HCT116 (cell line): ENCODE results near the gene DCUN1D2. TPM values are rescaled to one million over a fixed set of nuclear protein-coding genes. Genes with fewer than 3 reads are reported as not detected.
A peak's percentile ranks its signal among the peaks of the same experiment; 100 is the strongest.

Experiments
- ATAC-seq: fragments of 200-7000 bp; cut with Tn5 transposase; 2 replicates; pipeline ENCODE4 v1.9.1; 2020; ENCODE audit warnings: mild to moderate bottlenecking, moderate library complexity
- BruUV-seq: library from RNA; stranded (reverse); fragments of 400-500 nt; replicated peaks from 2 replicates; lab custom pipeline; 2021; lab: Mats Ljungman, UMichigan
- CTCF ChIA-PET: fragments of 300-600 bp; sonication (Branson Sonifier 250); formaldehyde crosslinking; loops from one replicate; lab custom pipeline; 2021; ENCODE audit warnings: antibody characterized with exemption; lab: Charles Lee
- POLR2A ChIA-PET: fragments of 300-600, 350-600 bp; sonication (Branson Sonifier 250); formaldehyde crosslinking; loops from one replicate; lab custom pipeline; 2021; ENCODE audit warnings: antibody characterized with exemption; lab: Charles Lee
- RAD21 ChIA-PET, 2 experiments: fragments of 300-600 bp; sonication (Branson Sonifier 250); formaldehyde crosslinking; loops; one replicate each; lab custom pipeline; 2023; ENCODE audit warnings: low total read pairs in 2 of 2; ENCODE audit not compliant: uncharacterized antibody in 2 of 2, unreplicated experiment in 2 of 2, low non-redundant PET in 1 of 2; lab: Charles Lee
- DNase-seq: peaks from one replicate; pipeline ENCODE4 v3.0.0-alpha.2; 2010; ENCODE audit warnings: low read depth, low spot score
- H2AFZ ChIP-seq: fragments of 200-600 bp; shearing (Covaris generic), sonication (generic); 2 replicates; pipeline ENCODE4 v1.6.1; 2017; ENCODE audit warnings: low read depth, mixed run types, mixed read lengths, antibody characterized with exemption, low read length; ENCODE audit not compliant: poor library complexity, severe bottlenecking
- H3K27ac ChIP-seq: 2 replicates; pipeline ENCODE4 v1.5.1; 2012; ENCODE audit warnings: low read depth, low read length
- H3K27me3 ChIP-seq: fragments of 200-600 bp; sonication (generic); 2 replicates; pipeline ENCODE4 v1.6.1; 2016; ENCODE audit warnings: mixed run types, low read length, mixed read lengths; ENCODE audit not compliant: insufficient read depth
- H3K36me3 ChIP-seq, 2 experiments: fragments of 200-500 bp in 1 of 2; fragments of 200-600 bp in 1 of 2; sonication (Bioruptor generic) in 1 of 2; sonication (generic) in 1 of 2; 2 replicates each; pipeline versions ENCODE4 v1.5.1 to v1.6.1; 2014 to 2016; ENCODE audit warnings: low read length in 2 of 2, inconsistent platforms in 1 of 2, mixed read lengths in 1 of 2, mixed run types in 1 of 2; ENCODE audit not compliant: insufficient read depth in 2 of 2, control insufficient read depth in 1 of 2
- H3K4me1 ChIP-seq, 2 experiments: fragments of 200-600 bp in 1 of 2; sonication (generic) in 1 of 2; 2 replicates each; pipeline versions ENCODE4 v1.5.1 to v1.6.1; 2012 to 2017; ENCODE audit warnings: low read length in 2 of 2, inconsistent platforms in 1 of 2, mild to moderate bottlenecking in 1 of 2, mixed read lengths in 1 of 2, mixed run types in 1 of 2, moderate library complexity in 1 of 2; ENCODE audit not compliant: insufficient read depth in 2 of 2, control insufficient read depth in 1 of 2
- H3K4me2 ChIP-seq: fragments of 200-600 bp; sonication (generic); 2 replicates; pipeline ENCODE4 v1.6.1; 2017; ENCODE audit warnings: mixed run types, low read length, mixed read lengths
- H3K4me3 ChIP-seq, 2 experiments: fragments of 200-600 bp in 1 of 2; sonication (generic) in 1 of 2; replicated peaks in 1 of 2; 2 replicates each; pipeline ENCODE4 v1.5.1; 2011 to 2016; ENCODE audit warnings: low read length in 2 of 2, control low read depth in 1 of 2, low read depth in 1 of 2, mild to moderate bottlenecking in 1 of 2, mixed read lengths in 1 of 2, mixed run types in 1 of 2
- H3K79me2 ChIP-seq: fragments of 200-600 bp; sonication (generic); 2 replicates; pipeline ENCODE4 v1.6.1; 2017; ENCODE audit warnings: mild to moderate bottlenecking, mixed run types, low read length, moderate library complexity, mixed read lengths; ENCODE audit not compliant: insufficient read depth
- H3K9ac ChIP-seq: fragments of 200-600 bp; sonication (generic); 2 replicates; pipeline ENCODE4 v1.6.1; 2016; ENCODE audit warnings: low read length, mixed read lengths
- H3K9me2 ChIP-seq: fragments of 200-600 bp; sonication (generic), shearing (Covaris generic); 2 replicates; pipeline ENCODE4 v1.6.1; 2017; ENCODE audit warnings: mixed run types, mild to moderate bottlenecking, moderate library complexity; ENCODE audit not compliant: insufficient read depth
- H3K9me3 ChIP-seq, 2 experiments: fragments of 200-500 bp in 1 of 2; fragments of 200-600 bp in 1 of 2; sonication (Bioruptor generic) in 1 of 2; sonication (generic) in 1 of 2; 2 replicates each; pipeline ENCODE4 v1.6.1; 2014 to 2017; ENCODE audit warnings: low read length in 2 of 2, mixed read lengths in 2 of 2, inconsistent platforms in 1 of 2, low read depth in 1 of 2, mild to moderate bottlenecking in 1 of 2, mixed run types in 1 of 2, moderate library complexity in 1 of 2; ENCODE audit not compliant: control insufficient read depth in 1 of 2, insufficient read depth in 1 of 2
- H4K20me1 ChIP-seq: fragments of 200-600 bp; sonication (generic), shearing (Covaris generic); 2 replicates; pipeline ENCODE4 v1.6.1; 2017; ENCODE audit warnings: mixed run types, mild to moderate bottlenecking, moderate library complexity; ENCODE audit not compliant: insufficient read depth
- ELF1 ChIP-seq: IDR thresholded peaks from 2 replicates; pipeline ENCODE4 v1.6.1; 2012; ENCODE audit warnings: low read depth, borderline replicate concordance
- EZH2 ChIP-seq: fragments of 200-600 bp; sonication (generic); IDR thresholded peaks from 2 replicates; pipeline ENCODE4 v1.6.1; 2017; ENCODE audit warnings: antibody characterized with exemption, mixed run types
- ZFX ChIP-seq: fragments of 450-650 bp; IDR thresholded peaks from 2 replicates; pipeline ENCODE4 v1.6.1; 2017
- intact Hi-C: fragments of 100-400 bp; cut with micrococcal nuclease; formaldehyde crosslinking; loops from 2 replicates; pipeline ENCODE4 v1.10.0; 2022
- total RNA-seq: library from RNA; stranded (reverse); gene quantifications from one replicate; pipeline ENCODE4 v1.2.1, GENCODE V29; 2021; ENCODE audit not compliant: unreplicated experiment
- TF ChIP-seq, protein P1 (sequence below), 3 experiments: fragments of 200-600 bp in 1 of 3; sonication (generic) in 1 of 3; IDR thresholded peaks in 2 of 3; conservative IDR thresholded peaks in 1 of 3; 2 replicates each; pipeline ENCODE4 v1.5.1; 2012 to 2017; ENCODE audit warnings: low read depth in 2 of 3, low read length in 2 of 3, antibody characterized with exemption in 1 of 3, borderline replicate concordance in 1 of 3, control low read depth in 1 of 3, mild to moderate bottlenecking in 1 of 3, mixed read lengths in 1 of 3, mixed run types in 1 of 3, moderate library complexity in 1 of 3; ENCODE audit not compliant: insufficient read depth in 1 of 3
- TF ChIP-seq, protein P2 (sequence below): IDR thresholded peaks from 2 replicates; pipeline ENCODE4 v1.6.1; 2011; ENCODE audit warnings: mild to moderate bottlenecking, low read length, moderate library complexity; ENCODE audit not compliant: insufficient replicate concordance; ENCODE audit errors: extremely low read depth

The DCUN1D2 gene
- total RNA-seq, 1 experiment from 2014 or later: 25.4 TPM

DNA sequence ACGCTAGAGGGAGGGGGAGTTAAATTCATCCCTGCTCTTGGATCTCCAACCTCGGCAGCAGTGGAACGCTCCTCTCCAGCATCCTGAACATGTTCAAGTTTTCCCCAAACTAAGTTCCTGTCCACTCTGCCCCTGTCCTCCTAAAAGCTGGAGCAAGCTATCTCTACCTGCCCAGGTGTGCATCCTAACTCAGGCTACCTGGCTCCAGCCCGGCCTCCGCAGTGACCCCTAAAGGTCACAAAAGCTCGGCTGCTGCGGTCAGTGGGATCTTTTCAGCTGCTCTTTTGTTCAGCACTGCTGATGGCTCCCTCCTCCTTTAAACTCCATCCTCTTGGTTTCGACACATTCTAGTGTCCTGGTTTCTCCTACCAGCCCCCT is 1.4 kb downstream of the DCUN1D2 start:
- no TSS peak for BruUV-seq
- Histone ChIP-seq H2AFZ (no peak overlapping the region), H3K4me1 (peaks cover 24 to 37% of the 10 kb centered on the region in 2 experiments), H4K20me1 (peaks cover 13% of the 10 kb centered on the region; the same call in 1 of the 2 replicates), H3K9ac (peak overlapping the region; percentile 84), H3K36me3 (peaks cover 2 to 4% of the 10 kb centered on the region in 2 experiments; a peak in 1 of 4 replicates), H3K4me2 (peak overlapping the region; percentile 97), H3K27ac (peak overlapping the region; percentile 84), H3K79me2 (peaks cover 86% of the 10 kb centered on the region), H3K9me3 (no peaks in the 10 kb centered on the region), H3K27me3 (no peaks in the 10 kb centered on the region), H3K9me2 (no peaks in the 10 kb centered on the region), H3K4me3 (peak overlapping the region; percentile 74 to 85)
- RAD21 ChIA-PET: no interaction called here
- intact Hi-C loops: no loop called here
- CTCF ChIA-PET: interaction anchor here (1.2 to 1.7 kb wide), 2 partner anchors 9 to 38 kb away, joined by 3 to 6 read pairs; no protein-coding TSS in a partner anchor
- ATAC-seq: no peak
- DNase-seq: no peak
- TF ChIP-seq ZFX: no peak
- TF ChIP-seq, protein P1, sequence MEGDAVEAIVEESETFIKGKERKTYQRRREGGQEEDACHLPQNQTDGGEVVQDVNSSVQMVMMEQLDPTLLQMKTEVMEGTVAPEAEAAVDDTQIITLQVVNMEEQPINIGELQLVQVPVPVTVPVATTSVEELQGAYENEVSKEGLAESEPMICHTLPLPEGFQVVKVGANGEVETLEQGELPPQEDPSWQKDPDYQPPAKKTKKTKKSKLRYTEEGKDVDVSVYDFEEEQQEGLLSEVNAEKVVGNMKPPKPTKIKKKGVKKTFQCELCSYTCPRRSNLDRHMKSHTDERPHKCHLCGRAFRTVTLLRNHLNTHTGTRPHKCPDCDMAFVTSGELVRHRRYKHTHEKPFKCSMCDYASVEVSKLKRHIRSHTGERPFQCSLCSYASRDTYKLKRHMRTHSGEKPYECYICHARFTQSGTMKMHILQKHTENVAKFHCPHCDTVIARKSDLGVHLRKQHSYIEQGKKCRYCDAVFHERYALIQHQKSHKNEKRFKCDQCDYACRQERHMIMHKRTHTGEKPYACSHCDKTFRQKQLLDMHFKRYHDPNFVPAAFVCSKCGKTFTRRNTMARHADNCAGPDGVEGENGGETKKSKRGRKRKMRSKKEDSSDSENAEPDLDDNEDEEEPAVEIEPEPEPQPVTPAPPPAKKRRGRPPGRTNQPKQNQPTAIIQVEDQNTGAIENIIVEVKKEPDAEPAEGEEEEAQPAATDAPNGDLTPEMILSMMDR (IDR thresholded peaks at IDR 0.05 in 2 of 3, conservative IDR thresholded peaks at IDR 0.05 in 1 of 3; ENCODE audit: borderline replicate concordance in 1 of 3, insufficient read depth in 1 of 3, low read depth in 2 of 3, low read length in 2 of 3): peak in 1 of 3 experiments; percentile 31; a peak in 3 of 6 replicates
- POLR2A ChIA-PET: no interaction called here

DNA sequence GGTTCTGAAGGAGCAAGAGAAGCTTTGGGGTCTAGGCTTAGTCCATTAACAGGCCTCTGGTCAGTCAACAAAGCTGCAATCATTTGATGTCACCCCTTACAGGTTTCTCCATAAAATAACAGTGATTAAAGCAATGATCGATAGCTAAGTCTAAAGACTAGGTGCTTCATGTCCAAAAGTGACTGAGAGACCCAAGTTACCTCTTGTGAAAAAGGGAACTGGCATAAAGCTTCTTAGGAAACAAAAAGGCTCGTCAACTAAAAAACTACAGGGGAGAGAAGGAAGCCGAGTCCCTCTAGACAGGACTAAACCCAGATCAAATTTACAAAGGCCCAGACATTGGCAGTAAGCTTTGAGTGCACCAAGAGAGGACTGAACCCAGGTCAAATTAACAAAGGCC is 2.2 kb downstream of the DCUN1D2 start:
- CTCF ChIA-PET: interaction anchor here (1.2 to 1.7 kb wide), 2 partner anchors 10 to 37 kb away, joined by 3 to 6 read pairs; no protein-coding TSS in a partner anchor
- peaks cover 87% of the 10 kb centered on the region for H3K79me2 ChIP-seq

More for the DNA sequence above, 2.2 kb downstream of the DCUN1D2 start:
- ATAC-seq (no peak), DNase-seq (no peak)
- POLR2A ChIA-PET: no interaction called here
- RAD21 ChIA-PET: no interaction called here
- no peaks in the 10 kb centered on the region for H3K9me3 ChIP-seq
- no peak overlapping the region for H3K4me2 ChIP-seq
- no peak for TF ChIP-seq EZH2
- TF ChIP-seq, protein P2, sequence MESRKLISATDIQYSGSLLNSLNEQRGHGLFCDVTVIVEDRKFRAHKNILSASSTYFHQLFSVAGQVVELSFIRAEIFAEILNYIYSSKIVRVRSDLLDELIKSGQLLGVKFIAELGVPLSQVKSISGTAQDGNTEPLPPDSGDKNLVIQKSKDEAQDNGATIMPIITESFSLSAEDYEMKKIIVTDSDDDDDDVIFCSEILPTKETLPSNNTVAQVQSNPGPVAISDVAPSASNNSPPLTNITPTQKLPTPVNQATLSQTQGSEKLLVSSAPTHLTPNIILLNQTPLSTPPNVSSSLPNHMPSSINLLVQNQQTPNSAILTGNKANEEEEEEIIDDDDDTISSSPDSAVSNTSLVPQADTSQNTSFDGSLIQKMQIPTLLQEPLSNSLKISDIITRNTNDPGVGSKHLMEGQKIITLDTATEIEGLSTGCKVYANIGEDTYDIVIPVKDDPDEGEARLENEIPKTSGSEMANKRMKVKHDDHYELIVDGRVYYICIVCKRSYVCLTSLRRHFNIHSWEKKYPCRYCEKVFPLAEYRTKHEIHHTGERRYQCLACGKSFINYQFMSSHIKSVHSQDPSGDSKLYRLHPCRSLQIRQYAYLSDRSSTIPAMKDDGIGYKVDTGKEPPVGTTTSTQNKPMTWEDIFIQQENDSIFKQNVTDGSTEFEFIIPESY: no peak
- no peak for TF ChIP-seq ELF1
- TF ChIP-seq, protein P1 (IDR thresholded peaks at IDR 0.05 in 2 of 3, conservative IDR thresholded peaks at IDR 0.05 in 1 of 3; ENCODE audit: borderline replicate concordance in 1 of 3, insufficient read depth in 1 of 3, low read depth in 2 of 3, low read length in 2 of 3): no peak
- peaks cover 13% of the 10 kb centered on the region; the same call in 1 of the 2 replicates for H4K20me1 ChIP-seq
- H3K27me3 ChIP-seq: no peaks in the 10 kb centered on the region
- H3K4me3 ChIP-seq: no peak overlapping the region
- no peak overlapping the region for H3K9ac ChIP-seq
- H3K27ac ChIP-seq: no peak overlapping the region
- intact Hi-C loops: no loop called here
- H2AFZ ChIP-seq: no peak overlapping the region
- BruUV-seq: TSS peak; percentile 21
- H3K36me3 ChIP-seq: peaks cover 2 to 4% of the 10 kb centered on the region in 2 experiments; a peak in 2 of 4 replicates
- H3K9me2 ChIP-seq: no peaks in the 10 kb centered on the region
- H3K4me1 ChIP-seq: peaks cover 17 to 29% of the 10 kb centered on the region in 2 experiments
